HG03280 (cell line): Measurements from ENCODE around the gene DNASE1.
A peak's percentile ranks its signal among the peaks of the same experiment; 100 is the strongest.

Experiments
- ATAC-seq: cut with Tn5 transposase; IDR thresholded peaks from one replicate; pipeline ENCODE4 v1.9.1; 2021; ENCODE audit warnings: mild to moderate bottlenecking, moderate library complexity; ENCODE audit not compliant: unreplicated experiment

DNASE1 gene

GRCh38 chr16:3661922-3662321 is 7.4 kb downstream of the DNASE1 start:
- no peak for ATAC-seq

GRCh38 chr16:3662601-3663000 is 8.1 kb downstream of the DNASE1 start:
- no peak for ATAC-seq

- ATAC-seq: no peak
These were observed 9.9 kb downstream of the DNASE1 start for GRCh38 chr16:3664187-3664896.

GRCh38 chr16:3665508-3665907 is 11.0 kb downstream of the DNASE1 start:
- no peak for ATAC-seq

GRCh38 chr16:3668626-3669025 is 14.1 kb downstream of the DNASE1 start:
- ATAC-seq: no peak

GRCh38 chr16:3669082-3669481 is 14.6 kb downstream of the DNASE1 start:
- ATAC-seq: no peak

- ATAC-seq: no peak
These were observed 16.2 kb downstream of the DNASE1 start for GRCh38 chr16:3670711-3671110.

- no peak for ATAC-seq
These were observed 16.9 kb downstream of the DNASE1 start for GRCh38 chr16:3671424-3671823.

GRCh38 chr16:3672571-3673041 is 18.1 kb downstream of the DNASE1 start:
- ATAC-seq: no peak

- ATAC-seq: no peak
These were observed 18.7 kb downstream of the DNASE1 start for GRCh38 chr16:3673201-3673600.

GRCh38 chr16:3673676-3674377 is 19.3 kb downstream of the DNASE1 start:
- no peak for ATAC-seq

- no peak for ATAC-seq
These were observed 20.2 kb downstream of the DNASE1 start for GRCh38 chr16:3674513-3675295.

- ATAC-seq: no peak
These were observed 21.2 kb downstream of the DNASE1 start for GRCh38 chr16:3675601-3676130.

GRCh38 chr16:3677994-3678393 is 23.5 kb downstream of the DNASE1 start:
- no peak for ATAC-seq

- ATAC-seq: no peak
These were observed 26.7 kb downstream of the DNASE1 start for GRCh38 chr16:3681206-3681605.

- ATAC-seq: no peak
These were observed 32.5 kb downstream of the DNASE1 start for GRCh38 chr16:3687021-3687420.

GRCh38 chr16:3687792-3688191 is 33.3 kb downstream of the DNASE1 start:
- ATAC-seq: no peak

GRCh38 chr16:3689731-3690130 is 35.2 kb downstream of the DNASE1 start:
- no peak for ATAC-seq

GRCh38 chr16:3690470-3690928 is 36.0 kb downstream of the DNASE1 start:
- ATAC-seq: peak; percentile 58

- no peak for ATAC-seq
These were observed 36.7 kb downstream of the DNASE1 start for GRCh38 chr16:3690980-3691720.

GRCh38 chr16:3691761-3692160 is 37.3 kb downstream of the DNASE1 start:
- ATAC-seq: no peak
